GM11168 (cell line): ENCODE measurements around the gene SDK2.

Experiments used
- in situ Hi-C: fragments of 300-500 bp; cut with MboI; formaldehyde crosslinking; loops from one replicate; pipeline ENCODE4 v1.12.0; 2022; ENCODE audit warnings: low sequenced_read_pairs; ENCODE audit not compliant: unreplicated experiment

Gene SDK2

GRCh38 chr17:73635101-73635817 is 9.0 kb downstream of the SDK2 start:
- in situ Hi-C loops: no loop called here

- in situ Hi-C loops: no loop called here
Observed at GRCh38 chr17:73634629-73635028, 9.6 kb downstream of the SDK2 start.

GRCh38 chr17:73633736-73634135 is 10.5 kb downstream of the SDK2 start:
- in situ Hi-C loops: no loop called here

- in situ Hi-C loops: no loop called here
Observed at GRCh38 chr17:73632513-73632912, 11.7 kb downstream of the SDK2 start.

GRCh38 chr17:73630965-73631595 is 13.2 kb downstream of the SDK2 start:
- in situ Hi-C loops: no loop called here

GRCh38 chr17:73630531-73630930 is 13.7 kb downstream of the SDK2 start:
- in situ Hi-C loops: no loop called here

GRCh38 chr17:73628642-73629552 is 15.3 kb downstream of the SDK2 start:
- in situ Hi-C loops: no loop called here

- in situ Hi-C loops: no loop called here
Observed at GRCh38 chr17:73625991-73626673, 18.1 kb downstream of the SDK2 start.

GRCh38 chr17:73625006-73625405 is 19.2 kb downstream of the SDK2 start:
- in situ Hi-C loops: no loop called here

GRCh38 chr17:73624496-73624988 is 19.7 kb downstream of the SDK2 start:
- in situ Hi-C loops: no loop called here

- in situ Hi-C loops: no loop called here
Observed at GRCh38 chr17:73623818-73624217, 20.4 kb downstream of the SDK2 start.

- in situ Hi-C loops: no loop called here
Observed at GRCh38 chr17:73623247-73623646, 21.0 kb downstream of the SDK2 start.

GRCh38 chr17:73622381-73622780 is 21.9 kb downstream of the SDK2 start:
- in situ Hi-C loops: no loop called here

GRCh38 chr17:73621685-73622084 is 22.6 kb downstream of the SDK2 start:
- in situ Hi-C loops: no loop called here

- in situ Hi-C loops: no loop called here
Observed at GRCh38 chr17:73620414-73620813, 23.8 kb downstream of the SDK2 start.

- in situ Hi-C loops: no loop called here
Observed at GRCh38 chr17:73617501-73617900, 26.7 kb downstream of the SDK2 start.

GRCh38 chr17:73616873-73617404 is 27.3 kb downstream of the SDK2 start:
- in situ Hi-C loops: no loop called here

GRCh38 chr17:73616120-73616872 is 27.9 kb downstream of the SDK2 start:
- in situ Hi-C loops: no loop called here

- in situ Hi-C loops: no loop called here
Observed at GRCh38 chr17:73614256-73614655, 30.0 kb downstream of the SDK2 start.
